Osteocyte (in vitro differentiated cells): ENCODE data around the gene TMEM108. TPM values are rescaled to one million over a fixed set of nuclear protein-coding genes. Genes with fewer than 3 reads are reported as not detected.

ENCODE experiments used
- DNase-seq: peaks from one replicate; pipeline ENCODE4 v3.0.0; 2021; ENCODE audit warnings: mixed read lengths; ENCODE audit not compliant: unreplicated experiment; ENCODE audit errors: extremely low spot score
- H3K27ac Mint-ChIP-seq: one replicate; pipeline ENCODE4 v1.8.0; 2021; ENCODE audit warnings: mild to moderate bottlenecking, mixed read lengths; ENCODE audit not compliant: unreplicated experiment
- H3K27me3 Mint-ChIP-seq: one replicate; pipeline ENCODE4 v1.8.0; 2021; ENCODE audit warnings: mixed read lengths; ENCODE audit not compliant: unreplicated experiment
- H3K36me3 Mint-ChIP-seq: one replicate; pipeline ENCODE4 v1.8.0; 2021; ENCODE audit warnings: mixed read lengths; ENCODE audit not compliant: unreplicated experiment
- H3K4me1 Mint-ChIP-seq: one replicate; pipeline ENCODE4 v1.8.0; 2021; ENCODE audit warnings: mixed read lengths; ENCODE audit not compliant: unreplicated experiment
- H3K4me3 Mint-ChIP-seq: one replicate; pipeline ENCODE4 v1.8.0; 2021; ENCODE audit warnings: mild to moderate bottlenecking, moderate library complexity, mixed read lengths; ENCODE audit not compliant: unreplicated experiment
- H3K9me3 Mint-ChIP-seq: one replicate; pipeline ENCODE4 v1.8.0; 2021; ENCODE audit warnings: mixed read lengths; ENCODE audit not compliant: unreplicated experiment
- CTCF ChIP-seq: fragments of 200-600 bp; sonication (generic); IDR thresholded peaks from 2 replicates; pipeline ENCODE4 v1.5.0; 2021; ENCODE audit warnings: antibody characterized with exemption, mild to moderate bottlenecking, moderate library complexity
- total RNA-seq: library from RNA; stranded (reverse); gene quantifications from 2 replicates; pipeline ENCODE4 v1.2.1, GENCODE V29; 2021

The TMEM108 gene
- total RNA-seq, 1 donor from 2014 or later = 3.7 TPM

- Mint-ChIP-seq H3K27me3 (peaks cover 30% of the 10 kb centered on the region), H3K4me1 (no peaks in the 10 kb centered on the region), H3K27ac (no peak overlapping the region), H3K9me3 (no peaks in the 10 kb centered on the region), H3K4me3 (no peak overlapping the region), H3K36me3 (no peaks in the 10 kb centered on the region)
- TF ChIP-seq CTCF = no peak
- DNase-seq = no peak
Observed at GRCh38 chr3:133262333-133262732, 224.1 kb downstream of the TMEM108 start.

- no peak for TF ChIP-seq CTCF
- Mint-ChIP-seq H3K27ac (no peak overlapping the region), H3K4me3 (no peak overlapping the region), H3K36me3 (no peaks in the 10 kb centered on the region), H3K4me1 (no peaks in the 10 kb centered on the region), H3K27me3 (peaks cover 34% of the 10 kb centered on the region), H3K9me3 (no peaks in the 10 kb centered on the region)
- DNase-seq = no peak
Observed at GRCh38 chr3:133264920-133265319, 226.7 kb downstream of the TMEM108 start.

DNA sequence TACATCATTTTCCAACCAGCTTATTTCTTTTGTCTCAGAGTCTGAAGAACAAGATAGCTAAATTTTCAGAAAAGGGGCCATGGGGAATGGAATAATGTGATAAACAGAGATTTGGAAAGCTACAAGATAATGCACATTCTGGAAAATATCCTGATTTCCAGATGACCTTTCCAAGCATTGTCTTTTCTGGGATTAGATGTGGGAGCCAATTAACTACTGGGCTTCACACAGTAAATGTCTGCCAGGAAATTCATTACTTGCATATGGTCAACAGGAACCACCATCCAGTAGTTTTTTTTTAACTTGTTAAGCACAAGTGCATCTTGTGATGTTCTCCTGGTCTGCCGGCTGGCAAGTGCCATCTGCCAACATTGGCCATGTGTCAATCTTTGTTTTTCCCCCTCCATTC lies 230.5 kb downstream of the TMEM108 start:
- no peak overlapping the region for H3K4me3 Mint-ChIP-seq
- peaks cover 18% of the 10 kb centered on the region for H3K27me3 Mint-ChIP-seq
- H3K4me1 Mint-ChIP-seq = no peaks in the 10 kb centered on the region
- no peak overlapping the region for H3K27ac Mint-ChIP-seq
- H3K9me3 Mint-ChIP-seq = no peaks in the 10 kb centered on the region
- H3K36me3 Mint-ChIP-seq = no peaks in the 10 kb centered on the region
- no peak for DNase-seq
- TF ChIP-seq CTCF = no peak

GRCh38 chr3:133269393-133269792 lies 231.2 kb downstream of the TMEM108 start:
- H3K4me1 Mint-ChIP-seq = no peaks in the 10 kb centered on the region
- H3K27ac Mint-ChIP-seq = no peak overlapping the region
- no peak for TF ChIP-seq CTCF
- H3K9me3 Mint-ChIP-seq = no peaks in the 10 kb centered on the region
- H3K27me3 Mint-ChIP-seq = peaks cover 16% of the 10 kb centered on the region
- no peak overlapping the region for H3K4me3 Mint-ChIP-seq
- DNase-seq = no peak
- no peaks in the 10 kb centered on the region for H3K36me3 Mint-ChIP-seq

- no peak overlapping the region for H3K4me3 Mint-ChIP-seq
- no peaks in the 10 kb centered on the region for H3K9me3 Mint-ChIP-seq
- no peaks in the 10 kb centered on the region for H3K36me3 Mint-ChIP-seq
- no peak for TF ChIP-seq CTCF
- H3K27me3 Mint-ChIP-seq = peaks cover 13% of the 10 kb centered on the region
- DNase-seq = no peak
- no peak overlapping the region for H3K27ac Mint-ChIP-seq
- H3K4me1 Mint-ChIP-seq = no peaks in the 10 kb centered on the region
Observed at GRCh38 chr3:133270631-133271030, 232.4 kb downstream of the TMEM108 start.
